ENCODE results near the gene KLHDC10. TPM values are rescaled to one million over a fixed set of nuclear protein-coding genes. Genes with fewer than 3 reads are reported as not detected.
A peak's percentile ranks its signal among the peaks of the same experiment; 100 is the strongest.

Gene KLHDC10
- total and polyA plus RNA-seq, 2 experiments from 2014 or later: 6.2 to 14.4 TPM

DNA sequence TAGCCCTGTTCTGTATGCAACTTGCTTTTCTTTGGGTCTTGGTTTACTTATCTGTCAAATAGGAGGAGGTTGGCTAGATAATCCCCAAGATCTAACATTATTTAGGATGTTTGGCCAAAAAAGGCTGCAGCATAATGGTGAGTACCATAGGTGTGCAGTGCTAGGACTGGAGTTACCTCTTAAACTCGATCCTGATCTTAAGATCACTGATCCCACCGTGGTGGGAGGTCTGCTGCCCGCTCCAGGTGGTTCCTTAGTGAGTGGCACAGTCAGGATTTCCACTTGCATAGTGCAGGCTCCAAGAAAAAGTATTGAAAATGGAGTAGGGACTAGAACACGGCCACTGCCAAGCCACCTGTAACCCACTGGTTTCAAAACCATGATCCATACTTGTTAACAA lies 66.9 kb downstream of the KLHDC10 start:
- Histone ChIP-seq H3K27me3 (no peaks in the 10 kb centered on the region), H3K4me1 (ENCODE audit: low read depth) (peaks cover 8% of the 10 kb centered on the region), H3K27ac (no peak overlapping the region), H3K9me3 (ENCODE audit: low read depth) (no peaks in the 10 kb centered on the region), H3K4me3 (no peak overlapping the region), H3K36me3 (no peaks in the 10 kb centered on the region)
- TF ChIP-seq, protein P1, sequence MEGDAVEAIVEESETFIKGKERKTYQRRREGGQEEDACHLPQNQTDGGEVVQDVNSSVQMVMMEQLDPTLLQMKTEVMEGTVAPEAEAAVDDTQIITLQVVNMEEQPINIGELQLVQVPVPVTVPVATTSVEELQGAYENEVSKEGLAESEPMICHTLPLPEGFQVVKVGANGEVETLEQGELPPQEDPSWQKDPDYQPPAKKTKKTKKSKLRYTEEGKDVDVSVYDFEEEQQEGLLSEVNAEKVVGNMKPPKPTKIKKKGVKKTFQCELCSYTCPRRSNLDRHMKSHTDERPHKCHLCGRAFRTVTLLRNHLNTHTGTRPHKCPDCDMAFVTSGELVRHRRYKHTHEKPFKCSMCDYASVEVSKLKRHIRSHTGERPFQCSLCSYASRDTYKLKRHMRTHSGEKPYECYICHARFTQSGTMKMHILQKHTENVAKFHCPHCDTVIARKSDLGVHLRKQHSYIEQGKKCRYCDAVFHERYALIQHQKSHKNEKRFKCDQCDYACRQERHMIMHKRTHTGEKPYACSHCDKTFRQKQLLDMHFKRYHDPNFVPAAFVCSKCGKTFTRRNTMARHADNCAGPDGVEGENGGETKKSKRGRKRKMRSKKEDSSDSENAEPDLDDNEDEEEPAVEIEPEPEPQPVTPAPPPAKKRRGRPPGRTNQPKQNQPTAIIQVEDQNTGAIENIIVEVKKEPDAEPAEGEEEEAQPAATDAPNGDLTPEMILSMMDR (IDR thresholded peaks at IDR 0.05; ENCODE audit: low read depth, low read length): no peak
- no peak for DNase-seq (ENCODE audit: low read depth in 1 of 2, low spot score in 1 of 2)

GRCh38 chr7:130139193-130139960 lies 69.0 kb downstream of the KLHDC10 start:
- no peaks in the 10 kb centered on the region for H3K36me3 ChIP-seq

DNA sequence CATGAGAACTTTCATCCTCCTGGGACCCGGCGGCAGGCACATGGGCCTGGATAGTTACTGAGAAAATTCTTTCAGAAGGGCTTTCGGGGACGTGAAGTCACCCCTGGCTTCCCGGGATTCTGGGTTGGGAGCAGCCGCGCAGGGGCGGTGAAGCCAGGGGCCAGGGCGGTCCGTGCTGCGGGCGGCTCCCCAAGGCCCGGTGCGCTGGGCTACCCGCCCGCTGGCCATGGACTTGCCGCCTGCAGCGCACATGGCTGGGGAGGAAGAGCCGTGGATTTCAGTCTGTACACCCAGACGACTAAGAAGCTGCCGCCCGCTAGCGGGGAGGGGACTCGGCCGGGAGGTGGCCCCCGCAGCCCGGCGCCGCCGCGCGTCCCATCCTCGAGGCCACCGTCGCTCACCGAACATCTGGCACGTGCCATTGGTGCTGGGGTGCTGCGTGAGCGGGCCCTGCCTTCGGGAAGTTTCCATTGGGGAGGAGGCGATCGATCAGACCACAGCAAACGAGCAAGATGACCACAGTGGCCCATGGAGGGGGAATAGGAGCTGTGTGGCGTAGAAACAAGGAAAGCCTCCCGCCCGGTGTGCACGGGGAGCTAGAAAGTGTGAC lies 70.3 kb downstream of the KLHDC10 start:
- TF ChIP-seq, protein P1 (IDR thresholded peaks at IDR 0.05; ENCODE audit: low read depth, low read length): no peak
- Histone ChIP-seq H3K4me3 (no peak overlapping the region), H3K36me3 (no peaks in the 10 kb centered on the region), H3K4me1 (ENCODE audit: low read depth) (peaks cover 8% of the 10 kb centered on the region), H3K9me3 (ENCODE audit: low read depth) (no peaks in the 10 kb centered on the region), H3K27me3 (no peaks in the 10 kb centered on the region), H3K27ac (peak overlapping the region; percentile 34)
- no peak for DNase-seq (ENCODE audit: low read depth in 1 of 2, low spot score in 1 of 2)

More at GRCh38 chr7:130139193-130139960, 69.0 kb downstream of the KLHDC10 start:
- DNase-seq (ENCODE audit: low read depth in 1 of 2, low spot score in 1 of 2): no peak
- no peak overlapping the region for H3K27ac ChIP-seq
- H3K4me1 ChIP-seq (ENCODE audit: low read depth): peaks cover 8% of the 10 kb centered on the region
- H3K4me3 ChIP-seq: no peak overlapping the region
- no peaks in the 10 kb centered on the region for H3K9me3 ChIP-seq (ENCODE audit: low read depth)
- H3K27me3 ChIP-seq: no peaks in the 10 kb centered on the region
- TF ChIP-seq, protein P1 (IDR thresholded peaks at IDR 0.05; ENCODE audit: low read depth, low read length): no peak

DNA sequence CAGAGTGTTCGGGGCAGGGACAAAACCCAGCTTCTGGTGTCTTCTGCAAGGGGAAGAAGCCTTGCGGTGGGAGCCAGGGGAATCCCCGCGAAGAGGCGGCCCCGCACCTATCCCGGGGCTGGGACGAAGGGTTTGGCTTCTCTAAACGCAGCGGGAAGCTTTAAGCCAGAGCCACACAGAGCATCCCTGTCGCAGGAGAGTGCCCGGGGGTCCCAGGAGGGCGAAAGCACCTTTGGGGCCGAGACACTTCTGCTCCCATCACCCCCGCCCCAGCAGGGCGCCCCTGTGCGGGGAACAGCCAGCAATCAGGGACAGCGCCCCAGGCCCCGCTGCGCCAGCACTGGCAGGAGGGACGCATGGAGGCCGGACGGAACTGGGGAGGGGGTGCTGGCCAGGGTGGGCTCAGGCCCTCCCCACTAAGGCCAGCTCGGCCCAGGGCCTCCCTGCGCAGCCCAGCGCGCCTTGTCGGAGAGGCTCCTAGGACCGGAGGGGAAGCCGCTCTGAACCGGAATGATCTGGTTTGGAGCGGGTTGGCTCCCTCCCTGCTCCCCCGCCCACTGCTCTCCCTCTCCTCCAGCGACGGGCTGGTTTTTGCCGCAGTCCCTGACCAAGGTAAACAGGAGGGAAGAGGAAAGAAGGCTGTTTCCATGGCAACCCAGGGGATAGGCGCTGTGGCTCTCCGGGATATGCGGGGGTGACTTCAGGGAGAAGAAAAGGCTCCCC lies 71.0 kb downstream of the KLHDC10 start:
- Histone ChIP-seq H3K27ac (peak overlapping the region; percentile 34), H3K4me1 (ENCODE audit: low read depth) (peaks cover 8% of the 10 kb centered on the region), H3K27me3 (no peaks in the 10 kb centered on the region), H3K9me3 (ENCODE audit: low read depth) (no peaks in the 10 kb centered on the region), H3K36me3 (no peaks in the 10 kb centered on the region), H3K4me3 (peak overlapping the region; percentile 20)
- TF ChIP-seq, protein P1 (IDR thresholded peaks at IDR 0.05; ENCODE audit: low read depth, low read length): peak; percentile 3
- DNase-seq (ENCODE audit: low read depth in 1 of 2, low spot score in 1 of 2): peak; percentile 80 to 93

DNA sequence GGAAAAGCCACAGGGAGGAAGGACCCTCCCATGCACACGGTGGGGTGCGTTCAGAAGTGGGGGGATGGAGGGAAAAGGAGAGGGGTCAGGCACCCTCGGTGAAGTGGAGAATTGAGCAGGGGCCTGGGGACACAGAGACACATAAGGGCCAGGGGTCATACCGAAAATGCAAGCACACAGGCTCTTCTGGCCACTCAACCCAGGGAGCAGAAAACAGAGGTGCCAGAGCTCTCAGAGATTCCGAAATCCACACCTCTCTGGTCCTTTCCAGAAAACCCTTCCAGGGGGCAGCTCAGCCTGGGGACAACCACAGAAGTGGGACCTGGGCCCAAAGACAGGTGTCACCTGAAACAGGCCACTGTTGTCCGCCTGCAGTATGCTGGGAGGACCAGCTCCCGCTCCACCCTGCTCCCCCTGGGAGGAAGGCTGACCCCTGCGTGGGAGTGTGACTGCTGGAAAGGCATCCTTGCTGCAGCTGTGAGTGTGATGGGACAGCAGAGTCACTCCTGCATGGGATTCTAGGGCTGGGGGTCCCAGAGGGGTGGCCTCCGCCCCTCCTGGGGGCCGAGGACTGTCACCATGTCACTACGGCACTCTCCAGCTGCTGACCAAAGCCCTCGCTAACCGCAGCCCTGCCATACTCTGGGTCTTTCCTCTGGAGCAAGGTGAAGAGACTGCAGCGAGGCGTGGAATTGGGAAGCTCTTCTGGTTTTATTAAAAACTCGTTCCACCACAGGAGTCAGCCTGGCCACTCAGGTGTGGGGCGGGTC lies 71.7 kb downstream of the KLHDC10 start:
- TF ChIP-seq, protein P1 (IDR thresholded peaks at IDR 0.05; ENCODE audit: low read depth, low read length): no peak
- H3K36me3 ChIP-seq: no peaks in the 10 kb centered on the region
- H3K27ac ChIP-seq: no peak overlapping the region
- peak overlapping the region; percentile 20 for H3K4me3 ChIP-seq
- DNase-seq (ENCODE audit: low read depth in 1 of 2, low spot score in 1 of 2): peak in 1 of 2 donors; percentile 11
- no peaks in the 10 kb centered on the region for H3K27me3 ChIP-seq
- peaks cover 8% of the 10 kb centered on the region for H3K4me1 ChIP-seq (ENCODE audit: low read depth)
- H3K9me3 ChIP-seq (ENCODE audit: low read depth): no peaks in the 10 kb centered on the region

Data from cardiac muscle cell (in vitro differentiated cells and primary cell).